ENCODE measurements around the gene TESMIN. TPM values are rescaled to one million over a fixed set of nuclear protein-coding genes. Genes with fewer than 3 reads are reported as not detected.

TESMIN gene
- total RNA-seq, 1 donor from 2014 or later, result 2.4 TPM

DNA sequence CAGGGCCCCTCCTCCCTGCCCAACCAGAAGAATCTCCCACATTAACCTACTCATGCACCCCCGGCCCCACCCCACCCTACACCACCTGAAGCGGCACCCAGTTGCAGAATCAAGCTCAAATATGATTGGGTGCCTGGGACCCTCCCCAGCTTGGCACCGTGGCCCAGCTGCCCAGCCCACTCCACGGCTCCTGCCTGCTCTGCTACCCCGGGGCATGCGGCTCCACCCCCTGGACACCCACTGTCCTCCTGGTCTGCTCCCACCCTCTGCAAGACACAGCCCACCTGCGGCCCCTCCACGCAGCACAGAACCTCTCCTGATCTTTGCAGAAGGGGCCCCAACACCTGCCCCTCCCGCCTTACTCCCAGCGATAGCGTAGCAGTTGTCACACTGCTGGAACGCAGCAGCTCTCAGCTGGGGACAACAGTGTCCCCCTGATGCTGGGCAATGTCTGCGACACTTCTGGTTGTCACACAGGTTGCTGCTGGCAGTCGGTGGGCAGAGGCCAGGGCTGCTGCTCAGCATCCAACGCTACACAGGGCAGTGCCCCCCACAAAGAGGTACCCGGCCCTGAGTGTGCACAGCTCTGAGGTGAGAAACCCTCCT, 32.0 kb upstream of the TESMIN start:
- H3K27me3 ChIP-seq (ENCODE audit: control insufficient read depth, insufficient read depth, low read length), result no peaks in the 10 kb centered on the region
- FAIRE-seq (no peak), DNase-seq (ENCODE audit: low read depth) (no peak)
- H3K4me3 ChIP-seq (ENCODE audit: low read depth, low read length), result no peak overlapping the region
- H3K36me3 ChIP-seq (ENCODE audit: control insufficient read depth, insufficient read depth, low read length), result peaks cover 1% of the 10 kb centered on the region
- TF ChIP-seq, protein P1, sequence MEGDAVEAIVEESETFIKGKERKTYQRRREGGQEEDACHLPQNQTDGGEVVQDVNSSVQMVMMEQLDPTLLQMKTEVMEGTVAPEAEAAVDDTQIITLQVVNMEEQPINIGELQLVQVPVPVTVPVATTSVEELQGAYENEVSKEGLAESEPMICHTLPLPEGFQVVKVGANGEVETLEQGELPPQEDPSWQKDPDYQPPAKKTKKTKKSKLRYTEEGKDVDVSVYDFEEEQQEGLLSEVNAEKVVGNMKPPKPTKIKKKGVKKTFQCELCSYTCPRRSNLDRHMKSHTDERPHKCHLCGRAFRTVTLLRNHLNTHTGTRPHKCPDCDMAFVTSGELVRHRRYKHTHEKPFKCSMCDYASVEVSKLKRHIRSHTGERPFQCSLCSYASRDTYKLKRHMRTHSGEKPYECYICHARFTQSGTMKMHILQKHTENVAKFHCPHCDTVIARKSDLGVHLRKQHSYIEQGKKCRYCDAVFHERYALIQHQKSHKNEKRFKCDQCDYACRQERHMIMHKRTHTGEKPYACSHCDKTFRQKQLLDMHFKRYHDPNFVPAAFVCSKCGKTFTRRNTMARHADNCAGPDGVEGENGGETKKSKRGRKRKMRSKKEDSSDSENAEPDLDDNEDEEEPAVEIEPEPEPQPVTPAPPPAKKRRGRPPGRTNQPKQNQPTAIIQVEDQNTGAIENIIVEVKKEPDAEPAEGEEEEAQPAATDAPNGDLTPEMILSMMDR (IDR thresholded peaks at IDR 0.05; ENCODE audit: insufficient read depth, low read length, severe bottlenecking), result no peak

DNA sequence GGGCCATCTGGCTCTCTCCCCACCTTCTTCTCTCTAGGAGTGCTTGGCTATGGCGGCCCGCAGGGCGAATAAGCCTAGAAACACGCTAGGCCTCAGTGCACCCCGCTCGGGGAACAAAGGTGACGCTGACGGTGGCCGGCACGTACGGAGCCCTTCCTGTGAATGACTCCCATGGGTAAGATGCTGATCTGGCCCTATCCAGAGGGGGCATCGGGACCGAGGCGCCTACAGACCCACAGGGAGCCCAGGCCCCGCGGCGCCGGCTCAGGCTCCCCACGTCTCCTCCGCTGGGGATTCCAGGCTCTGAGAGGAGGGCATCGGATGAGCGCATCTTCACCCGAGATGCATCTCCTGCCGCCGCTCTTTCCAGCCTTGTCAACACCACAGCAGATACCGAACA, 31.4 kb upstream of the TESMIN start:
- TF ChIP-seq, protein P1 (IDR thresholded peaks at IDR 0.05; ENCODE audit: insufficient read depth, low read length, severe bottlenecking), result no peak
- FAIRE-seq, result no peak
- DNase-seq (ENCODE audit: low read depth), result no peak
- Histone ChIP-seq H3K36me3 (ENCODE audit: control insufficient read depth, insufficient read depth, low read length) (peaks cover 1% of the 10 kb centered on the region), H3K27me3 (ENCODE audit: control insufficient read depth, insufficient read depth, low read length) (no peaks in the 10 kb centered on the region), H3K4me3 (ENCODE audit: low read depth, low read length) (no peak overlapping the region)

DNA sequence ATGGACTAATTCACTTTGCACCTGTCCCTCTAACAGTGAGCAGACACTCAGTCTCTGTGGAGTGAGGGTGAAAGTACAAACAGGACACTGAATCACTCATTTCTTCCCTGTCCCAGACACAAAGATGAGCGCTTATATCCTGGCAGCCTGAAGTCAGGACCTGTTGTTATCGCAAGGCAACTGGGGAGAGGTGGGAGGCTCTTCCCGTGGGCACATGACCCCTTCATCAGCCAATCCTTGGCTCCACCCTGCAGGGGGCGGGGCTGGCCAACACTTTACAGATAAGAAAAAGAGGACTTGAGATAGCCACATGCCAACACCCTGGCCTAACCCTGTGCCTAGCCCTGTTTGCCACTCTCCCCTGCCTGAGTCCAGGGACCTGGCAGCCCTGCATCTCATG, 29.5 kb upstream of the TESMIN start:
- peak; percentile 85 for FAIRE-seq
- Histone ChIP-seq H3K27me3 (ENCODE audit: control insufficient read depth, insufficient read depth, low read length) (no peaks in the 10 kb centered on the region), H3K4me3 (ENCODE audit: low read depth, low read length) (no peak overlapping the region), H3K36me3 (ENCODE audit: control insufficient read depth, insufficient read depth, low read length) (peaks cover 1% of the 10 kb centered on the region)
- TF ChIP-seq, protein P1 (IDR thresholded peaks at IDR 0.05; ENCODE audit: insufficient read depth, low read length, severe bottlenecking), result no peak
- DNase-seq (ENCODE audit: low read depth), result peak; percentile 1

DNA sequence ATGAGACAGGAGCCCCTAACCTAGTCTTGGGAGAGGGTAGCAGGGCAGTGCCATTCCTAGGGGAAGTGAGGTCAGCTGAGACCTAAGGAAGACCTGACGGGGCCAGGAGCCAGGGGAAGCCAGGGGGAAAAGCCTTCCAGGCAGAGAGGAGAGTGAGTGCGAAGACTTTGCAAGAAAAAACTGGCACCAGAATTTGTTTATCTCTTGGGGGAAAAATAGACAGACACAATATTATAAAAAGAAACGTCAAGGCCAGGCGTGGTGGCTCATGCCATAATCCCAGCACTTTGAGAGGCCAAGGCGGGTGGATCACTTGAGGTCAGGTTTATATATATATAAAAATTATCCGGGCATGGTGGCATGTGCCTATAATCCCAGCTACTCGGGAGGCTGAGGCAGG, 26.9 kb upstream of the TESMIN start:
- peaks cover 1% of the 10 kb centered on the region for H3K36me3 ChIP-seq (ENCODE audit: control insufficient read depth, insufficient read depth, low read length)
- H3K27me3 ChIP-seq (ENCODE audit: control insufficient read depth, insufficient read depth, low read length), result no peaks in the 10 kb centered on the region
- no peak overlapping the region for H3K4me3 ChIP-seq (ENCODE audit: low read depth, low read length)
- TF ChIP-seq, protein P1 (IDR thresholded peaks at IDR 0.05; ENCODE audit: insufficient read depth, low read length, severe bottlenecking), result no peak
- FAIRE-seq (no peak), DNase-seq (ENCODE audit: low read depth) (no peak)

DNA sequence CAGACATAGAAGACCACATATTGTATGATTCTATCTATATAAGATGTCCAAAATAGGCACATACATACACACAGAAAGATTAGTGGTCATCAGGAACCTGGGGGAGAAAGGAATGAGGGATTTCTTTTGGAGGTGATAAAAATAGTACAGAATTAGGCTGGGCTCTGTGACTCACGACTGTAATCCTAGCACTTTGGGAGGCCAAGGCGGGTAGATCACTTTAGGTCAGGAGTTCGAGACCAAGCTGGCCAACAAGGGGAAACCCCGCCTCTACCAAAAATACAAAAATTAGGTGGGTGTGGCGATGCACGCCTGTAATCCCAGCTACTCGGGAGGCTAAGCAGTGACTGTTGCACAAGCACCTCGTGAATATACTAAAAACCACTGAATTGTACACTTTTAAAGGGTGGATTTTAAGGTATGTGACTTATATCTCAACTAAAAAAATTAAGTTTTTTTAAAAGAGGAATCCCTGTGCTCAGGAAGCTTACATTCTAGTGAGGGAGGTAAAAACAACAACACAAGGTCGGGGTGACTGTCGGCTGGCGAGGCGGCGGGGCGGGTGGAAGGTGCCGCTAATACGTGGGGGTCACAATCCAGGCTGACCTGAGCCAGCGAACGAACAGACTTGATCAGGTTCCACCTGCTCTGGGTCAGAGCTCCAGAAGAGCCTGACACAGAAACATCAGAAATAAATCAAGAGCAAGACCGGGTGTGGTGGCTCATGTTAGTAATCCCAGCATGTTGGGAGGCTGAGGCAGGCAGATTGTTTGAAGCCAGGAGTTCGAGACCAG, 25.3 kb upstream of the TESMIN start:
- TF ChIP-seq, protein P1 (IDR thresholded peaks at IDR 0.05; ENCODE audit: insufficient read depth, low read length, severe bottlenecking), result no peak
- no peak overlapping the region for H3K4me3 ChIP-seq (ENCODE audit: low read depth, low read length)
- DNase-seq (ENCODE audit: low read depth), result no peak
- FAIRE-seq, result no peak
- peaks cover 1% of the 10 kb centered on the region for H3K36me3 ChIP-seq (ENCODE audit: control insufficient read depth, insufficient read depth, low read length)
- H3K27me3 ChIP-seq (ENCODE audit: control insufficient read depth, insufficient read depth, low read length), result no peaks in the 10 kb centered on the region
